ENCODE data around the gene RBL1.
"Not testable (repeated sequence)": the region's sequence is repeated elsewhere in the genome, so short reads cannot be mapped to it uniquely, and the experiment has no call there.

Gene RBL1

DNA sequence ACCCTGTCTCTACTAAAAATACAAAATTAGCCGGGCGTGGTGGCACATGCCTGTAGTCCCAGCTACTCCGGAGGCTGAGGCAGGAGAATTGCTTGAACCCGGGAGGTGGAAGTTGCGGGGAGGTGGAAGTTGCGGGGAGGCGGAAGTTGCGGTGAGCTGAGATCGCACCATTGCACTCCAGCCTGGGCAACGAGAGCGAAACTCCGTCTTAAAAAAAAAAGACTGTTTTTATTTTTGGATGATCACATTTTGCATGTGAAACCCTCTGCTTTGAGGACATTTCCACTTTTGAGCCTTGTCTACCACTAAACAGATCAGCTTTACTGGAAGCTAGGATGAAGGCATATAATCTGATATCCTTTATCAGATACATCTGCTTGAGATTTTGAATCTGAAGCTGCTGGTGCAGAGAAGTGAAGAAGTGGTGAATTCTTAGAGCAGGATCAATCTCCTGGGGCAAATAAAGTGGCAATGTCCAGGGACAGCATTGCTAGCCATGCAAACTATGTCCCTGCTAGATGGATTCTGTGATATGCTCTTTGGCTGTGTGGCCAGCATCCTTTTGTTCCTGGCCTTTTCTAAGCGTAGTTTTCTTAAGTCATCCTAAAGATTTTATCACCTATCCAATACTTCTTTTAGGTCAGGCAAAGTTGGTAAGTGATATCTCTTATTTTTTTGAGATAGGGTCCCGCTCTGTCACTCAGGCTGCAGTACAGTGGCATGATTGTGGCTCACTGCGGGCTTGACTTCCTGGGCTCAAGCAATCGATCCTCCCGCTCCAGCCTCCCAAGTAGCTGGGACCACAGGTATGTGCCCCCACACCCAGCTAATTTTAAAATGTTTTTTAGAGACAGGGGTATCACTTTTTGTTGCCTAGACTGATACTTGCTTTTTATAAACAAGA, 23.3 kb downstream of the RBL1 start:
- DNase-seq, result no peak

- no peak for DNase-seq
Observed at GRCh38 chr20:37071481-37071911, 24.3 kb downstream of the RBL1 start.

GRCh38 chr20:37069563-37069962, 26.2 kb downstream of the RBL1 start:
- not testable (repeated sequence) for DNase-seq

- DNase-seq, result no peak
Observed at GRCh38 chr20:37066168-37066567, 29.6 kb downstream of the RBL1 start.

GRCh38 chr20:37055276-37055675, 40.5 kb downstream of the RBL1 start:
- DNase-seq, result no peak

DNA sequence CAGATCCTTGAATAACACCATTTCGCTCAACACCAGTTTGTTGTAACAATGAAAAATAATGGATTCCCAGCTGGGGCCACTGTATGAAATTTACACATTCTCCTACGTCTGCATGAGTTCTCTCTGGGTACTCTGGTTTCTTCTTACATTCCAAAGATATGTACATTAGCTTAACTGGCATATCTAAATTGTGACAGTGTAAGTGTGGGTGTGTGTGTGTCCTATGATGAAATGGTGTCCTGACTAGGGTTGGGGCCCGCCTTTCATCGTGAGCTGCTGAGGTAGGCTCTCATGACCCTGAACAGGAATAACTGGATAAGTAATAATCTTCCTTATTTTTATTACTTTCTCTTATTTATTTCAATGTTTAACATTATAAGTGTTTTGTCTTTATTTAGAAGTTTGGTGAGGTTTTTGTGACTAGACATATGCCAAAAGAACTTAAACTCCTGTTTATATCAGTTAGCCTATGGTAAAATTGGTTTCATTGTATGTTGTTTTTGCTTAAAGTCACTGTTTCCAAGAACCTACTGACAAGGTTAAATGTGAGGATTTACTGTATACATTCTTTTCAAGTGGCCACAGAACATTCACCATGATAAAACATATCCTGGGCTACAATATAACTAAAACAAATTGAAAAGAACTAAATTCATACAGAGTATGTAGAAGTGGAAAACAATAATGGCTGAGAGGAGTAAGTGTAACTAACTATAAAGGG, 42.4 kb downstream of the RBL1 start:
- no peak for DNase-seq

DNA sequence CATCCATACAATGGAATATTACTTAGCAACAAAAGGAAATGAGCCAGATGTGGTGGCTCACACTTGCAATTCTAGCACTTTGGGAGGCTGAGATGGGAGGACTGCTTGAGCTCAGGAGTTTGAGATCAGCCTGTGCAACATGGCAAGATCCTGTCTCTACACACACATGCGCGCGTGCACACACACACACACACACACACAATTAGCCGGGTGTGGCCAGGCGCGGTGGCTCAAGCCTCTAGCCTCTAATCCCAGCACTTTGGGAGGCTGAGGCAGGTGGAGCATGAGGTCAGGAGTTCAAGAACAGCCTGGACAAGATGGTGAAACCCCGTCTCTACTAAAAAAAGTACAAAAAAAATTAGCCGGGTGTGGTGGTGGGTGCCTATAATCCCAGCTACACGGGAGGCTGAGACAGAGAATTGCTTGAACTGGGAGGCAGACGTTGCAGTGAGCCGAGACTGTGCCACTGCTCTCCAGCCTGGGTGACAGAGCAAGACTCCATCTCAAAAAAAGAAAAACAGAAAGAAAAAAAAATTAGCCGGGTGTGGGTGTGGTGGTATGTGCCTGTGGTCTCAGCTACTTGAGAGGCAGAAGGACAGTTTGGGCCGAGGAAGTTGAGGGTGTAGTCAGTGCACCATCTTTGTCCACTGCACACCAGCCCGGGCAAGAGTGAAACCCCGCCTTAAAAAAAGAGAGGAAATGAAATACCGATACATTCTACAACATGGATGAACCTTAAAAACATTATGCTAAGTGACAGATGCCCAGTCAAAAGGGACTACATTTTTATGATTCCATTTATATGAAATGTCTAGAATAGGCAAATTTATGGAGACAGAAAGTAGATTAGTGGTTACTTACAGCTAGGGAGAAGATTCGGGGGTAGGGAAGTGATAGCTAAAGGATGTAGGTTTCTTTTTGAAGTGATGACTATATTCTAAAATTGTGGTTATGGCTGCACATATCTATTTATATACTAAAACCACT, 52.5 kb downstream of the RBL1 start:
- DNase-seq, result no peak

DNA sequence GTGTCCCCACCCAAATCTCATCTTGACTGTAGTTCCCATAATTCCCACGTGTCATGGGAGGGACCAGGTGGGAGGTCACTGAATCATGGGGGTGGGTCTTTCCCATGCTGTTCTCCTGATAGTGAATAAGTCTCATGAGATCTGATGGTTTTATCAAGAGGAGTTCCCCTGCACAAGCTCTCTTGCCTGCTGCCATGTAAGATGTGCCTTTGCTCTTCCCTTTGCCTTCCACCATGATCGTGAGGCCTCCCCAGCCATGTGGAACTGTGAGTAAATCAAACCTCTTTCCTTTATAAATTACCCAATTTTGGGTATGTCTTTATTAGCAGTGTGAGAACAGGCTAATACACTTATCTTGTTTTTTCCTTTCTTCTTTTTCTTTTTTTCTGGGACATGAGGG, 56.4 kb downstream of the RBL1 start:
- not testable (repeated sequence) for DNase-seq

- no peak for DNase-seq
Observed at GRCh38 chr20:37032077-37032476, 63.7 kb downstream of the RBL1 start.

GRCh38 chr20:37020636-37021035, 75.2 kb downstream of the RBL1 start:
- DNase-seq, result no peak

GRCh38 chr20:37012631-37013030, 83.2 kb downstream of the RBL1 start:
- not testable (repeated sequence) for DNase-seq

DNA sequence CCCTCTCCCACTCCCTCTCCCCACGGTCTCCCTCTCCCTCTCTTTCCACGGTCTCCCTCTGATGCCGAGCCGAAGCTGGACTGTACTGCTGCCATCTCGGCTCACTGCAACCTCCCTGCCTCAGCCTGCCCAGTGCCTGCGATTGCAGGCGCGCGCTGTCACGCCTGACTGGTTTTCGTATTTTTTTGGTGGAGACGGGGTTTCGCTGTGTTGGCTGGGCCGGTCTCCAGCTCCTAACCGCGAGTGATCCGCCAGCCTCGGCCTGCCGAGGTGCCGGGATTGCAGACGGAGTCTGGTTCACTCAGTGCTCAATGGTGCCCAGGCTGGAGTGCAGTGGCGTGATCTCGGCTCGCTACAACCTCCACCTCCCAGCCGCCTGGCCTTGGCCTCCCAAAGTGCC, 83.9 kb downstream of the RBL1 start:
- DNase-seq, result not testable (repeated sequence)

DNA sequence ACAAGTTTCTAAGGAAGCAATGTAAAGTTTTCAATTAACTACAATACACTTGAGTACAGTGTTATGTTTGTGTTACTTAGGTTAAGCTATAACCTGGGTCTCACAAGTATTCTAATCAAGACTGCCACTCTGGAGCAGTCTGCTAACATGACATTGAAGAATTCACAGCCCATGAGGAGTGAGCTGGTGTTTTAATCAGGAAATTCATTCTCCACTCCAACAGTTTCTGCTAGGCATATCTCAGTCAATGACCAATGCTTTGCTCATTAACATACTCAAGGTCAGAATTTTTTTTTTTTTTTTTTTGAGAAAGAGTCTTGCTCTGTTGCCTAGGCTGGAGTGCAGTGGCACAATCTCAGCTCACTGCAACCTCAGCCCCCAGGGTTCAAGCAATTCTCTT, 84.7 kb downstream of the RBL1 start:
- DNase-seq, result no peak

- no peak for DNase-seq
Observed at GRCh38 chr20:37007898-37008649, 87.7 kb downstream of the RBL1 start.

DNA sequence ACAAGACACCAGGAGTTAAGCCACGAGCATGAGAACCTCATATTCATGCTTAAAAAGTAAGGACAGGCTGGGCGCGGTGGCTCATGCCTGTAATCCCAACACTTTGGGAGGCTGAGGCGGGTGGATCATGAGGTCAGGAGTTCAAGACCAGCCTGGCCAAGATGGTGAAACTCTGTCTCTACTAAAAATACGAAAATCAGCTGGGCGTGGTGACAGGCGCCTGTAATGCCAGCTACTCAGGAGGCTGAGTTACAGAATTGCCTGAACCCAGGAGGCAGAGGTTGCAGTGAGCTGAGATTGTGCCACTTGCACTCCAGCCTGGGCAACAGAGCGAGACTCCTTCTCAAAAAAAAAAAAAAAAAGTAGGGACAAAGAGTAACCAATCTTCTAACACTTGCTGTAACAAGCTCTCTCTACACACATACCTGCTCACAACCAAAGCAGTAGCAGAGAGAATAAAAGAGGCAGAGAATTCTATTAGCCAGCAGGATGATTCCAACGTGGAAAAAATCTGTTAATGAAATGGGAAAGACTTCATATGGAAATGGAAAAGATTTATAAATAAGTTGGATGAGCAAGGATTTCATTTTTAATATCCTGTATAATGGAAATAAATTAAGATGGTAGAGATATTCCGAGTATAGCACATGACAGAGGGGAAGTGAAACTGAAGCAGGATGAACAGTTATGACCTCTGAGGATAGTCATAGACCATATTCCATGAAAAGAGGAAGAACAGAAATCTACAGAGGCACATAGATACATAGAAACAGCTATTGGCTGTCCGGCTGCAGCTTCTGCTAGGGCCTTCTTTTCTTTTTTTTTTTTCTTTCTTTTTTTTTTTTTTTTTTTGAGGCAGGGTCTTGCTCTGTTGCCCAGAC, 90.5 kb downstream of the RBL1 start:
- not testable (repeated sequence) for DNase-seq

GRCh38 chr20:37001634-37002033, 94.2 kb downstream of the RBL1 start:
- not testable (repeated sequence) for DNase-seq

- DNase-seq, result not testable (repeated sequence)
Observed at GRCh38 chr20:37000171-37000570, 95.6 kb downstream of the RBL1 start.

- DNase-seq, result no peak
Observed at GRCh38 chr20:36998652-36999051, 97.1 kb downstream of the RBL1 start.

DNA sequence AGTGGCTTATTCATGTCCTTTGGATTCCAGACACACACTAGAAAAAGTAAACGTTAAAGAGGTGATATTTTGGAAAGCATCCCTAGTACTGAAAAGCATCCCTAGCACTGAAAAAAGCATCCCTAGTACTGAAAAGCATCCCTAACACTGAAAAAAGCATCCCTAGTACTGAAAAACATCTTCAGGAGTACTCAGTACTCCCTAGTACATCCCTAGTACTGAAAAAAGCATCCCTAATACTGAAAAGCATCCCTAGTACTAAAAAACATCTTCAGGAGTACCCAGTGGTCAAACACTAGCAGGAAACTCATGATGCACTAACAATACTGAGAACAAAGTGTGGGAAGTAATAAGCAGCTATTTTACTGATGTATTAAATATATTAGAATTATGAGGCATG, 98.7 kb downstream of the RBL1 start:
- DNase-seq, result no peak

DNA sequence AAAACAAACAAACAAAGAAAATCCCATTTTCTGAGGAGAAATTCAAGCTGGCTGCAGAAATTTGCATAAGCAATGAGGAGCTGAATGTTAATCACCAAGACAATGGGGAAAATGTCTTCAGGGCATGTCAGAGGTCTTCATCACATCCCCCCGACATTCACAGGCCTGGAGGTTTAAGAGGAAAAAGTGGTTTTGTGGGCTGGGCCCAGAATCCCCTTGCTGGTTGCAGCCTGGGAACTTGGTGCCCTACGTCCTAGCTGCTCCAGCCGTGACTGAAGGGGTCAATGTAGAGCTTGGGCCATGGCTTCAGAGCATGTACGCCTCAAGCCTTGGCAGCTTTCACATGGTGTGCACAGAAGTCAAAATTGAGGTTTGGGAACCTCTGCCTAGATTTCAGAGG, 101.6 kb downstream of the RBL1 start:
- not testable (repeated sequence) for DNase-seq

DNA sequence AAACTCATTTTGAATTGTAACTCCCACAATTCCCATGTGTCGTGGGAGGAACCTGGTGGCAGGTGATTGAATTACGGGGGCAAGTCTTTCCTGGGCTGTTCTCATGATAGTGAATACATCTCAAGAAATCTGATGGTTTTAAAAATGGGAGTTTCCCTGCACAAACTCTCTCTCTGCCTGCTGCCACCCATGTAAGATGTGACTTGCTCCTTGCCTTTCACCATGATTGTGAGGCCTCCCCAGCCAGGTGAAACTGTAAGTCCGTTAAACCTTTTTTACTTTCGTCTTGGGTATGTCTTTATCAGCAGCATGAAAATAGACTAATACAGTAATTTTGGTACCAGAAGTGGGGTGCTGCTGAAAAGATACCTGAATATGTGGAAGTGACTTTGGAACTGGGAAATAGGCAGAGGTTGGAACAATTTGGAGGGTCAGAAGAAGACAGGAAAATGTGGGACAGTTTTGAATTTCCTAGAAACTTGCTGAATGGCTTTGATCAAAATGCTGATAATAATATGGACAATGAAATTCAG, 102.9 kb downstream of the RBL1 start:
- no peak for DNase-seq
